Measurements from ENCODE around the gene ARHGAP32.

Gene ARHGAP32

DNA sequence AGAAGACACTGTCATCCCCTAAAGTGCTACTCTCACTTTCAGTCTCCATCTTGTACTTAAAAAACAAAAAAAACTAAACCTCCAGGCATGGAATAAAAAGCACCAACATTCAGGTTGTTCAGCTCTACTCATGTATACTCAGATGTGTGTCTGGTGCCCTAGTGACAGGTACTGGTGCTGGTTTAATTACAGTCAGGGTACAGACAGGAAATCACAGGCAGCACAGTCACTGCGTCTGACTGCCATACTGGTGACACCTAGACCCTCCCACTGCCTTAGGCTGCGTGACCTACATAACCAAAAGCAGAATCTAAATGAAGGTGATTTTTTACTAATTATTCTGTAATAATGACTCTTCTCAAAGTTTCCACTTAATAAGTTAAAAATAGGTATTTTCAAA is at the start of gene ARHGAP32:
ARHGAP32 (minus strand) TSS at position 176 of the 400 bp plus-strand sequence; CDS start at position 49, 127 bp downstream.
- peak in 2 of 3 experiments; percentile 19 to 66 for DNase-seq

DNA sequence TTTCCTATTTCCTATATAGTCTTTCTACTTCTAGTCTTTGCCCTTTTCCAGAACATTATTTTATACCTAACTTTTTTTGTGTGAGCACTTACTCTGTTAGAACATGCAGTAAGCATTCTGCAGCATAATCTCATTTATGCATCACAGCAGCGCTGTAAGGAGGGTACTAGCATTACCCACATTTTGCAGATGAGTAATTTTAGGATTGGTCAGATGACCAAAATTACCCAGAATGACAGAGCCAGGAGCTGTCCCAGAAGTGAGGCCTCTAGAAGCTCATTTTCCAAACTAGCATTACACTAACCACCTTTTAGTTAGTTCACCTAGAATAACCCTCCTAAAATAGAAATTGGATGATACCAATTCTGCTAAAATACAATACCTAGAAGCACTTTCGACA is 47.1 kb upstream of the ARHGAP32 start:
- no peak for DNase-seq

DNA sequence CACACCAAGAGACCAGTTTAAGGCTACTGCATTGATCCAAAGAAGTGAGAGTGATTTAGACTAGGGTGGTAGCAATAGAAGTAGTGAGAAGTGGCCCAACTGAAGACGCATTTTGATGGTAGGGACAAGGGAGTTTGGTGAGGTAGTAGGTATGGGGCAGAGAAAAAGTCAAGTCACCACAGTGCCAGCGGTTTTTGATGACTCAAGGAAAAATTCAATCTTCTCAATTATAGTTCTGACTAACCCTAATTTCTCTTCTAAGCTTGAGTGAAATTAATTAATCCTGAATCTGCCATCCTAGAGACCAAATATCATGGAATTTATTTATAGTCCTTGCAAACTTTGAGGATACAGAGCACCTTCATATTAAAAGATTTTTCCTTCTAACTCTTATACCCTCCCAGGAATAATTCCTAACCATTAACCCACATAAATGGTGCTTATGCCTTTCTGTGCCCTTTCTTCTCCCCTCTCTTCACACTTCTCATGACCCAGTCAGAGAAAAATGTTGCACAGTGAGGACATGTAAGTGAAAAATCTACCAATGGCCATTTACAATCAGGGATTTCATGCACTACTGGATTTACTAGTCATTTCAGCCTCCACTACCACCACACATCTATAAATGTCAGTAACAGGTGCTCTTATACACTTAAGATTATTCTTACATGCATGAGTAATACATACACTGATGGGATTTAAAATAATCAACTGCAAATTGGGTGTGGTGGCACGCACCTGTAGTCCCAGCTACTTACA is 45.9 kb upstream of the ARHGAP32 start:
- peak in 1 of 3 experiments; percentile 19 for DNase-seq

DNA sequence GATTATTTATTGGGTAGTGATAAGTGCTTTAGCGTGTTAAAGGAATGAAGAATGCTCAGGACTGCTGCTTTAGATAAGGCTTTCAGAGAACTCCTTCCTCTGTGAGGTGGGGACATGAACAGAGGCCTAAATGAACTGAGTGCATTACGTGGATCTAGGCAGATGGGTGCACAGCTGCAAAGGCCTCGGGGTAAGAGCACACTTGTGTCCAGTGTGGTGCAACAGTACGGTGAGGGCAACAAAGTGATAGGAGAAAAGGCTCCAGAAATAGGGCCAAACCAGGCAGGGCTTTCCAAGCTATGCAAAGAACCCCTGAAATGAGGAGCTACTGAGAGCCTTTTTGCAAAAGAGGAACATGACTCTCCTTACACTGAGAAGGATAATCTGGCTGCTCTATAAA is 45.3 kb upstream of the ARHGAP32 start:
- no peak for DNase-seq

DNA sequence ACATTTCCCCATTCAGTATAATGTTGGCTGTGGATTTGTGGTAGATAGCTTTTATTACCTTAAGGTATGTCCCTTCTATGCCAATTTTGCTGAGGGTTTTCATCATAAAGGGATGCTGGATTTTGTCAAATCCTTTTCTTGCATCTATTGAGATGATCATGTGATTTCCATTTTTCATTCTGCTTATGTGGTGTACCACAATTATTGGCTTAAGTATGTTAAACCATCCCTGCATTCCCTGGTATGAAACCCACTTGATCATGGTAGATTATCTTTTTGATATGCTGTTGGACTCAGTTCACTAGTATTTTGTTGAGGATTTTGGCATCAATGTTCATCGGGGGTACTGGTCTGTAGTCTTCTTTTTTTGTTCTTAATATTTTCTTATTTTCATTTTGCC is 44.7 kb upstream of the ARHGAP32 start:
- DNase-seq: no peak

DNA sequence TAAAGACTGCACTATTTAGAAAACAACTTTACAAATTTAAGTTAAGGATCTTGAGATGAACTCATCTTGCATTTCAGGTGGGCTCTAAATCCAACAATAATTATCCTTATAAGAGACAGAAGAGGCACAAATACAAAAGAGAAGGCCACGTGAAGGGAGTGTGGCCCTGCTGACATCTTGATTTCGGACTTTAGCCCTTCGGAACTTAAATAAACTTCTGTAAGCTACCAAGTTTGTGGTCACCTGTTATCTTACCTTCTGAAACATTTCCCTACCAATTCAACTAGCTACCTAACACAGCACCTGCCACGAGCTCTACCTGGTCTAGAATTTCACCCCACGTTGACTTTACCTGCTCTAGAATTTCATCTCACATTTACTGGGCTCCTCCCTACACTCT is 42.9 kb upstream of the ARHGAP32 start:
- DNase-seq: no peak

DNA sequence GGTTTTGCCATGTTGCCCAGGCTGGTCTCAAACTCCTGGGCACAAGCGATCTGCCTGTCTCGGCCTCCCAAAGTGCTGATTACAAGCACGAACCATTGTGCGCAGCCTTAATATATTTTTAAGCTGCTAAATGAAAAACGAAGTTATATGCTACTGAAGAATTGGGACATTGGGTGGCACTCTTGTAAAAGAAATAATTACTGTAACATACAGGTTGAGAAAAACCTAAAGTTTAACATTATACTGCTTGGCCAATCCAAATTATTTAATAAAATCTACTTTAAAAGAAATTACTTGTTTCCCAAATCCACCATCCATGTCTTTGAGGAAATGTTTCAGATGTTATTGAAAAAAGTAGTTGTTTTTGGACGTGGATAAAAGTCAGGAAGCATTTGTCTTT is 37.9 kb upstream of the ARHGAP32 start:
- no peak for DNase-seq

DNA sequence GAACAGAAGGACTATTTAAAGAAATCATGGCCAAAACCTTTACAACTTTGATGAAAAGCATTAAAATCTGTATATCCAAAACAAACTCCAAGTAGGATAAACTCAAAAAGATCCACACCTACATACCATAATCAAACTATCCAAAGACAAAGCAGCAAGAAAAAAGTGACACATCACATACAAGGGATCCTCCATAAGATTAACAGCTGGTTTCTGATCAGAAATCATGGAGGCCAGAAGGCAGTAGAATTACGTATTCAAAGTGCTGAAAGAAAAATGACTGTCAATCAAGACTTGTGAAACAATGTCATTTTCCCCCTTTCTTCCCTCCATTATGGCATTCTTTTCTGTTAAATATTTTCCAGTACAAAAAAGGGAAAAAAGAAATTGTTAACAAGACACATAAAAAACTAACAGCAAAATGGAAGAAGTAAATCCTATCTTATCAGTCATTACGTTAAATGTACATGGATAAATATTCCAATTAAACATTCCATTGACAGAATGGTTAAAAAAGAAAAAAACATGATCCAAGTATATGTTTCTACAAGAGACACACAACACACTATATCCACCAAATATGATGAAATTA is 34.2 kb upstream of the ARHGAP32 start:
- no peak for DNase-seq

DNA sequence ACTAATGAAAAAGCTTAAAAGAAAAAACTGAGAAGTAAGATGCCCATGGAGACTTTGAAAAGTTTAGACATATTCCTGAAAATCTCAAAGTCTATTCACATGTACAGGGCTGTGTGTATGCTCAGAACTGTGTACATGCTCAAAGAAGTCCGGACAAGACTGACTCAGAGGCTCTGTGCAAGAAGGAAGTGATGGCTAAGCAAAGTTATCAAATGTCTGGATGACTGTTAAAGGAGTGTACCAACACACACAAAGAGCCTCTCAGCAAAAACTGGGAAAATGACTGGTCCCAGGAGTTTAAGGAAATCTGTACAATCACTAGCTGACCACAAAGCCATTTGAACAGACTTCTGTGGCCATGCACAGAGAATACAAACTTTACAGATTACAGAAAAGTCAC is 33.1 kb upstream of the ARHGAP32 start:
- DNase-seq: no peak

DNA sequence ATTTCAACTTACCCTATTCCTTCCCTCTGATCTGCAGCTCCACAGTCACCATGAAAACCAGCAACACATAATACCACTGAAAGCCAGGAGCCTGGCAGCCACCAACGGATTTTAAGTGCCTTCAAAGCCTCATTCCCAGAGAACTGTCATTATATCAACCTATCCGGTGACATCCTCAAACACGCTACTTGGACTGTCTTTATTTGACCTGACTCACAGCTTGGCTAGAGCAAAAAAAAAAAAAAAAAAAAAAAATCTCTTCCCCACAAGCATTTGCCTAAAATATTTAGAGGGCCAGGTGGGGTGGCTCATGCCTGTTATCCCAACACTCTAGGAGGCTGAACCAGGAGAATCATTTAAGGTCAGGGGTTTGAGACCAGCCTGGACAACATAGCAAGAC is 32.4 kb upstream of the ARHGAP32 start:
- DNase-seq: no peak

DNA sequence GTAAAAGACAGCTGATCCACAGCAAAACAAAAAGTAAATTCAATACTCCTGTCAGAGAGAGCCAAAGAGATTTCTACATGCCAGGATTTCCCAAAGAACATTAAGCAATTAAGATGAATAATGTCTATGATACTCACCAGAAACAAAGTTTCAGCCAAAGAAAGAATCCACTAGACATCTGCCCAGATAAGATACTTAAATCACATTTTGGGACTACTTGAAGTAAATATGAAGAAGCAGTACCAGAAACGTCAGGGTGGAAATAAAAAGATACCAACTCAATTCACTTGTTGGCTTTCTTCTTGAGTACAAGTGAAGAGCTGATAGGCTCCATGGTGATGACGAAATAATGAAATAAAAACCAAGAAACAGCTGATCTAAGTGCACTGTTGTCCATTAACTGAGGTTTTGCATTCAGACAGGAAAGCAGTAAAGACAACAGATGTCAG is 31.6 kb upstream of the ARHGAP32 start:
- no peak for DNase-seq

DNA sequence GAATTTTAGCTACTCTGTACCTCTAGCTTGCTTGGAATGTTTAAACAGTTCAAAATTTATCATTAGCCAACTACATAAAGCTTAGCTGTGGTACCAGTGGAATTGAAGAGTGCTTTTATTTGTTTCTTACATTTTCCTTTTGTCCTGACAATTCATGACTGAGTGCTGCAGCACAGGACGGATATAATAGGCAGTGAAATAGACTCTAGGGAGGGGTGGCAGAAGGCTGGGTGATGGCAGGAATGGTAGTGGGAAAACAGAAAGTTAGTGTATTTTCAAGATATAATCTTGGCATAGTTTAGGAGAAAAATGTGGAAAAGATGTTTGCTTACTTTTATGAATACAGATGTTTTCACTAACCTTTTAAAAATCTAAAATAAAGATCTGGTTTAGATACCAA is 31.1 kb upstream of the ARHGAP32 start:
- DNase-seq: no peak

DNA sequence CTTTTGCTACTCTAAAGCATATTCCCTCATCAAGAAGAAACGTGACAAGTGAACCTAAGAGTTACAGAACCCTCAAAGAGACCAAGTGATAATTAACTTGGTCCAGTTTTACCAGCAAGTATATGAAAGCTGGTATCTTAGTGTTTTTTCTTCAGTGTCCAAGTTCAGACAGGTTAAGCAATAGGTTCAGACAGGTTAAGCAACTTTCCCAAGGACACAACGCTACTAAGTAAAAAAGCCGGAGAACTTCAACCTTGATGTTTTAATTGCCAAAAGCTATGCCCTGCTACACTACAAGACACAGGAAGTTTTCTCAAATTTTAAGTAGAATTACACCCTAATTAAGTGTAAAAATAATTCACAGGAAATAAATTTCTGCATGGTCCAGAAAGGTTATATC is 30.0 kb upstream of the ARHGAP32 start:
- DNase-seq: no peak

DNA sequence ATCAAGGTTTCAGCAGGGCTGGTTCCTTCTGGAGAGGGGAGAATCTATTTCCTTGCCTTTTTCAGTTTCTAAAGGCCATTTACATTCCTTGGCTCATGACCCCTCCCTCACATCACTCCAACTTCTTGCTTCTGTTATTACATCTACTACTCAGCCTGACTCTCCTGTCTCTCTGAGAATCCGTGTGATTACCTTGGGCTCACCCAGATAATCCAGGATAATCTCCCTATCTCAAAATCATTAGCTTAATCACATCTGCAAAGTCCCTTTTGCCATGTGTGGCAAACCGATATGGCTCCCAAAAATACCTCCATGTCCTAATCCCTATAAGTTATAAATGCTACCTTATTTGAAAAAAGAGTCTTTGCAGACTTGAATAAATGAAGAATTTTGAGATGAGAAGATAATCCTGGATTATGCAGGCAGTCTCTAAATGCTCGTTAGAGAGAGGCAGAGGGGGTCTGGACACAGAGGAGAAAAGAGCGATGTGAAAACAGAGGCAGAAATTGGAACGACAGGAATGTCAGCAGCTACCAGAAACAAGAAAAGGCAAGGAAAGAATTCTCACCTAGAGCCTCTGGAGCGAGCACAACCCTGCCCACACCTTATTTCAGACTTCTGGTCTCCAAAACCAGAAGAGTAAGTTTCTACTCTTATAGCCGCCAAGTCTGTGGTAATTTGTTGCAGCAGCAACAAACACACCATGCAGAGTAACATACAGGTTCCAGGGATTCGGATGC is 23.6 kb upstream of the ARHGAP32 start:
- DNase-seq: no peak

DNA sequence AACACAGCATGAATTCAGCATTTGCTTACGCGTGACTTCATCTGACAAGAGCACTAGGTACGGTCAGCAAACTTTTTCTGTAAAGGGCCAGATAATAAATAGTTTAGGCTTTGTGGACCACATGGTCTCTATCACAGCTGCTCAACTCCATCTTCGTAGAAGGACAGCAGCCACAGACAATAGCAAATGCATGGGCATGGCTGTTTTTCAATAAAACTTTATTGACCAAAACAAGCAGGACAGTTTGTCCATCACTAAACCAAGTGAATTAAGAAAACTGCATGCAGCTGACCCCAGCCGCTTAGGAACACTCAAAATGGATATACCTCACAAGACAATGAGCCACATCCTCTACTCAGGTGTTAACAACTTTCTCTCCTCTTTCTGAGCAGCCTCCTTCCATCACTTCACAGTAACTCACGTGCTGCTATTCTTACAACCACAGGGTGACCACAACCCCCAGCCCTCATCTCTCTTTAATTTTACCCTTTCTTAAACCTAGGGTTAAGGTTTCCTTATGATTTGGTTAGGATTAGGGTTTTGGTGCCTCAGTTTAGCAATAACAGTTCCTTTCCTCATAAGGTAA is 22.7 kb upstream of the ARHGAP32 start:
- no peak for DNase-seq

DNA sequence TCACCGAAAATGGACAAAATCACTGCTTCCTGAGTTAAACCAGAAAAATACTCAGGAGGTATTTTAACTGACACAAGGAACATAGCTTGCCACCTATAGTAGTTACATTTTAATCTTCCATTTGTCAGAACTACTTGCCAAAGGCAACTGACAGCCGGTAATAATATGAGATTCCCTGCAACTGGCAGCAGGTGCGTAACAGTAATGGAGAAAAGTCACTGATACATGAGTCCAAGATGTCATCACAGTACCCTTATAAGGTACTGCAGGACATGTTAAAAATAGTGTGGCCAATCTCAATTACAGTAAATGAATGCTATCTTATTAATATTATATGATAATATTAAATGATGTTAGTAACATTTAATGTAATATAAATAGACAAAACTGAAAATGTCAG is 21.1 kb upstream of the ARHGAP32 start:
- no peak for DNase-seq

DNA sequence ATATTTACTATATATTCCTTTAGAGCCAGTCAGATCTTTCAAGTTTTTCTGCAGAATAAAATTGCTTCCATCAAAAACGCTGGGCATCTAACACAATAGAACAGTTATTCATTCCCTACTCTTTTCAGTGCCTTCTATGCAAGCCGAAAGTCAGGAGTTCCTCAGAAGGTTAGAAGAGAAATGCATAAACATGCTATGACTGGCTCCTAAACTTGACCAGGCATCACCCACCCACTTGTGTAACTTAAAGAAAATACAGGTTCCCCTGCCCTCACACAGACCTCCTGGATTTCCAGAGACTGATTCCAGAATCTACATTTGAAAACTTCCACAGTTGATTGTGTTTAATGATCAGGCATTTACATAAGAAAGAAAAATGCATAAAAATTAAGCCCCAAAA is 19.3 kb upstream of the ARHGAP32 start:
- DNase-seq: no peak

DNA sequence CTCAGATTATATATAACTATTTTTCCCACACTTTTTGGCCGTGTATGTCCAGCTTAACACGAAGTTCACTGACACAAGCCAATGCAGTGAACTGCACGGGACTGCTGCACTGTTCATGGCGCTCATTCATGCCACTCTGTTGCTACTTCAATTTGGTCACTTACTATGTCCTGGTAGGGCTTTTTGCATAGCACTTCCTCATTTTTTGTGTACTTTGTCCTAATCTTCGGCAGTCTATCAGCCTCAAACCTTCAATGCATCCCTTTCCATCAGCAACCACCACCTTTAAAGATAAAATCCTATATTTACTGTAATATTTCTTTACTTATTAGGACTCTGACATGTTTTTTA is 18.7 kb upstream of the ARHGAP32 start:
- DNase-seq: no peak

DNA sequence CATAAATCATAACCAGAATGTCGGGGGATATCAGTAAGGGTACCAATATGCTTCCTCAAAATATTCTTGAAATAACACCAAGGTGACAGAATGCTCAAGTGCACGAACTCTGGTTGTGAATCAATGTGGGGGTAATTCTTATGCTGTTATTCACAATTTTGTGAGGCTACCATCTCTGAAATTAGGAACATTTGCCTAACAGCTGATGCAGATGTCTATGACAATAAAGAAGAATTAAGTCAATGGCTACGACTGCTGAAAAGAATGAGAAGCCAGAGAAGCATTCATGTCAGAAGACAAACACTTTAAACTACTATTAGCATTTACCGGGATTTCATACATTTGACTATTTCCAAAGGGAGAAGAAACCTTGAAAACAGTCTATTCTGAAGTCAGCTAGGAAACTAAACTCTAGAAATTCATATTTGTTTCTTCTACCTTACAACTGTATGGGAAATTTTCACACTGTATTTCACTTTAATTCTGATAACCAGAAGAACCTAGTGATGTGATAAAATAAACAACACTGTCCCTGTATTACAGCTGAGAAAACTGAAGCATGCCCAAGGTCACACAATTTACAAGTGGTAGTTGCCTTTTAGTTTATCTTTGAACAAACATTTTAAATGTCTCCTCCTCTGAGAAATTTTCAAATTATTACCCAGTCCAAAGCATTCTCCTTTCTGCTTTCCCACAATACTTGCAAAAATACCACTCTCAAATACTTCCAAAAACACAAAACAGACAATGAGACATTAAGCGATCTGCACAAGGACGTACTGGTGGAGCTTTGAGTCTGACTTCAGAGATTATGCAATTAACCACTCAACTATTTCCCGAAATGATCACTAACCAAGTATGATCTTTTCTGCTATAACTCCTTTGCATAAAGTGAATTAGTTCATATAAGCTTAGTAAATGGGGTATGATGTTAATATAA is 18.0 kb upstream of the ARHGAP32 start:
- DNase-seq: no peak

DNA sequence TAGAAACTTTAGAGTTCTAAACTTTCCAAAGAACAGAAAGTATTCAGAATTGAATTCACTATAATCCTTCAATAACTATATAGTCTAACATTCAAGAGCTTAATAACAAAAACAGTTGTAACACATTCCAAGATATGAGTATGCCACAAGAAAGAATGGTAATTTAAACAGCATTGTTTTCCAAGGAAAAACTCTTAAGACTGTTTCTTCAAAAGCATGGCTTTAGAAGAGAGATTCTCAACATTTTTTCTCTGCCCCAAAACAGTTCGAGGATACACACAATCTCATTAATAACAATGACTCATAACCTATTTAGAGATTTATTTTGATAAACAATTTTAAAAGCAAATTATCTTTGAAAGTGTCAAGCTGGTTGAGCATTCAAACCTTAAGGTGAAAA is 16.7 kb upstream of the ARHGAP32 start:
- DNase-seq: no peak

DNA sequence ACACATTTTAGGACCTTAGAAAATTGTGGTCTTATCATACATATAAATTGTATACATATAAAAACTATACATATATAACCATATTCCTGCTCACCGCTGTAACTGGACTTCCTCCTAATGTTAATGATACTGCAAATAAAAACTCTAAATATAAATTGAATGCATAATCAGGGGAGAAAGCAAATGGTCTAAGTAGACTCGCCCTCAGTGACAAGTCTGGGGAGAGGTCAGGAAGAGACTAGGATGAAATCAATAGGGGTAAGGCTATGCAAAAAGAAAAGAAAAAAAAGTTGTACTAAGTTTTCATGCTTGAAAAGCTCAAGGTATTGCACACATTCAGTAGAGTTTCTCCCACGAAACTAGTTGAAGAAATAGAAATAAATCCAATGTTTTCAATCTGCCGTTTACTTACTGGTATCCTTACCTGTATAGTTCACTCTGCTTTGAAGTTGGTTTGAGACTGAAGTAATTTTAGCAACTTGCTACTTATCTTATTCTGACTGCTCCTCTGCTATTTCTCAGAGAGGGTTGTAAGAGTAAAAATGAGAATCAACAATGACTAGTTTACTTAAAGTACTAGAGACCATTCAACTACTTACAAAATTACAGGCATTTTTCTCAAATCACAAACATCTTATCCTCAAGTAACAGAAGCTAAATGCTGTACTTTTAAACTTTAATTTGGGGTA is 12.2 kb upstream of the ARHGAP32 start:
- no peak for DNase-seq

DNA sequence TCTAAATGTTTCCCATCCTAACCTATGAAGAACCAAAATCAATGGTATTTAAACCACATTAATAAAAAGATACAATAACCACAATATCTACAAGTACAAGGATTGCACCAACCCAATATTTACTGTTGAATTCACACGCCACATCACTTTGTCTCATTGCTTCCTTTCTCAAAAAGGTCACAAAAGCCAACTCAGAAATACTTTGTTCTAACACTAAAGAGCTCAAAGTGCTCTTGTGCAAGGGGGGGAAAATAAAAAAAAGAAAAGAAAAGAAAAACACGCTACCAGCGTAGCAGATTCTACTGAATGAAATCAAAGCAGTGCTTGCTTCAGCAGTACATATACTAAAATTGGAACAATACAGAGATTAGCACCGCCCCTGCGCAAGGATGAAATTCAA is 10.5 kb upstream of the ARHGAP32 start:
- DNase-seq: no peak

All from NCI-H1417 (cell line).